Measurements from ENCODE around the gene VEGFB.

The VEGFB gene

GRCh38 chr11:64211181-64211872, 23.1 kb upstream of the VEGFB start:
- no peak for DNase-seq (ENCODE audit: low read depth)

DNA sequence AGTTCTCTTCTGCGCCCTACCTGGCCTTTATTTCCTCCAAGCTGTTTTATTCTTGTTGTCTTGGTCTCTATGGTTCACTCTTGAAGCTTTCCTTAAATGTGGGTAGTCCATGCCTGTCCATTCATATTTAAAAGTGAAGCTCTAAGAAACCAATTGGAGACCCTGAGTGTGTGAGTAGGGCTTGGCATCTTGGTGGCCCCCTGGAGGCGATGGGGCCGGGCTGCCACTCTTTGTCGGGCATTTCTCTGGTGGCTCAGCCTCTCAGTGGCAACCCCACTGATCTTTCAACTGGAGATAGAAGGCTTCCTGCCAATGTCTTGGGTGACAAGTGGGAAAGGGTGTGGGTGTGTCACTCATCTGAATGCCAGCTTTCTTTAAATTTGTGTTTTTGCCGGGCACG, 17.5 kb upstream of the VEGFB start:
- DNase-seq (ENCODE audit: low read depth) = no peak

DNA sequence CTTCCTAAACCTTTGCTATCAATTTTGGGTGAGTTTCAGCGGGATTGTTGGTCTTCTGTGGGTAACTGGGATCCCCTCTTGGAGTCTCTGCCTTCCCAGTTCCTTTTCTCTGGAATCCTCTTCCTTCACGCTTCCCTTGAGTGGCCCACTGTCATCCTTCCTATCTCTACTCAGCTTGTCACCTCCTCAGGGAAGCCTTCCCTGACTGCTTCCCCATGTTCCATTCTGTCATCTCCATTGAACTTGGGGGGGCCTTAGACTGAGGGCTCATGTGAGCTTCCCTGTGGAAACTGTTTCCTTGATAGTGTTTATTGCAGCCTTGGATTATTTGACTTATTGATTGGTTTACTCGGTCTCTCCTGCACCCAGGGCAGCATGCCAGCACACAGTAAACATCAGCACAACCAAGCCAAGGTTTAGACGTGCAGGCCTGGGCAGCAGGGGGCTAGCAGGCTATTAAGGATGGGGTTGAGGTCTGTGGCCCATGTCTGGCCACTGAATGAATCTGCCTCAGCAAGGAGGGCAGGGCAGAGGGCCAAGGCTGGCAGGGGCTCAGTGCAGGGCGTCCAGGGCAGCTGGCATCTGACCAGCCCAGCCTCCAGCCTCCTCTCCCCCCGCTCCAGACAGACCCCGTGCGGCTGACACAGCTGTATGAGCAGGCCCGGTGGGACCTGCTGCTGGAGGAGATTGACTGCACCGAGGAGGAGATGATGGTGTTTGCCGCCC, 15.6 kb upstream of the VEGFB start:
- DNase-seq (ENCODE audit: low read depth) = no peak

GRCh38 chr11:64219354-64219684, 15.1 kb upstream of the VEGFB start:
- no peak for DNase-seq (ENCODE audit: low read depth)

GRCh38 chr11:64219755-64220154, 14.6 kb upstream of the VEGFB start:
- DNase-seq (ENCODE audit: low read depth) = no peak

DNA sequence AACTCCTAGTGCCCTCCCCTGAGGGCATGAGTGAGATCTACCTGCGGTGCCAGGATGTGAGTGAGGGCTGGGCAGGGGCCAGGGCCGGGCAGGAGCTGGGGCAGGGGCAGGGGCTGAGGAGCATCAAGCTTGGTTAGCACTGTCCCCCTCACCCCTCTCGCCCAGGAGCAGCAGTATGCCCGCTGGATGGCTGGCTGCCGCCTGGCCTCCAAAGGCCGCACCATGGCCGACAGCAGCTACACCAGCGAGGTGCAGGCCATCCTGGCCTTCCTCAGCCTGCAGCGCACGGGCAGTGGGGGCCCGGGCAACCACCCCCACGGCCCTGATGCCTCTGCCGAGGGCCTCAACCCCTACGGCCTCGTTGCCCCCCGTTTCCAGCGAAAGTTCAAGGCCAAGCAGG, 14.1 kb upstream of the VEGFB start:
- DNase-seq (ENCODE audit: low read depth) = no peak

DNA sequence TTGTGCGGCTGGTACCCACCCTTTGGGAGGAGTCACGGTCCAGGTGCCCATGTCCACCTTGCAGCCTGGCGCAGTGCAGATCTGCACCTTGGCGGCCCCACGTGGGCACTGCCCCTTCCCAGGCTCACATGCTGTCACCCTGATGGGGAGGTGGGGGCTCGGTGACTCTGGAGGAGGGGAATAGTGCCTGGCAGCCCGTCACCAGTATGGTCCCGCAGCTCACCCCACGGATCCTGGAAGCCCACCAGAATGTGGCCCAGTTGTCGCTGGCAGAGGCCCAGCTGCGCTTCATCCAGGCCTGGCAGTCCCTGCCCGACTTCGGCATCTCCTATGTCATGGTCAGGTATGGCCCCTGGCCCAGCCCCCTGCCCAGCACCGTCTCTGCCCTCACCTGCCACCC, 13.6 kb upstream of the VEGFB start:
- DNase-seq (ENCODE audit: low read depth) = no peak

GRCh38 chr11:64222651-64223000, 11.8 kb upstream of the VEGFB start:
- DNase-seq (ENCODE audit: low read depth) = no peak

GRCh38 chr11:64223001-64223651, 11.3 kb upstream of the VEGFB start:
- DNase-seq (ENCODE audit: low read depth) = no peak

- DNase-seq (ENCODE audit: low read depth) = no peak
Observed at GRCh38 chr11:64224151-64224890, 10.1 kb upstream of the VEGFB start.

- no peak for DNase-seq (ENCODE audit: low read depth)
Observed at GRCh38 chr11:64224891-64225607, 9.3 kb upstream of the VEGFB start.

GRCh38 chr11:64225608-64226506, 8.5 kb upstream of the VEGFB start, which contains the start of the genes NUDT22 and TRPT1:
TSS of gene NUDT22 (plus strand) at chr11:64226274. CDS start at chr11:64226653, 379 bp downstream.
TSS of gene TRPT1 (minus strand) at chr11:64226186. CDS start at chr11:64225860, 326 bp downstream.
- DNase-seq (ENCODE audit: low read depth) = peak; percentile 93

GRCh38 chr11:64226507-64227051, 7.8 kb upstream of the VEGFB start:
- DNase-seq (ENCODE audit: low read depth) = no peak

DNA sequence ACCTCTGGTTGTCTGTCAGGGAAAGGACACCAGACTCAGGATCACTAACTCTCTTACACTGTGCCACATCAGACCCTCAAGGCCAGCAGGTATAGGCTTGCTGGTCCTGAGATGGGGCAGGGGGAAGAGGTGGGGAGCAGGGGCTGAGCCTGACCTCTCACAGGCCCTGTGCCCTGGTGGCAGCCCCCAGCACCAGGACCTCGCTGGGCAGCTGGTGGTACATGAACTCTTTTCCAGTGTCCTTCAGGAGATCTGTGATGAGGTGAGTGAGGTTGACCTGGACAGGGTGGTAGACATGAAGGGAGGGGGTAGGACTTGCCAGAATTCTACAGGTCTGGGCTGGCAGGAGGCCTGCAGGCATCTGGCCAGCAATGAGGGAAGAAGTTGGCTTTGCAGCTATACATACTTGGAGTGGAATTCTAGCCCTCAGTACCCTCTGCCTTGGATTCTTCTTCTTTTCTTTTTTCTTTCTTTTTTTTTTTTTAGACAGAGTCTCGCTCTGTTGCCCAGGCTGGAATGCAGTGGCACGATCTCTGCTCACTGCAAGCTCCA, 6.9 kb upstream of the VEGFB start:
- no peak for DNase-seq (ENCODE audit: low read depth)

DNA sequence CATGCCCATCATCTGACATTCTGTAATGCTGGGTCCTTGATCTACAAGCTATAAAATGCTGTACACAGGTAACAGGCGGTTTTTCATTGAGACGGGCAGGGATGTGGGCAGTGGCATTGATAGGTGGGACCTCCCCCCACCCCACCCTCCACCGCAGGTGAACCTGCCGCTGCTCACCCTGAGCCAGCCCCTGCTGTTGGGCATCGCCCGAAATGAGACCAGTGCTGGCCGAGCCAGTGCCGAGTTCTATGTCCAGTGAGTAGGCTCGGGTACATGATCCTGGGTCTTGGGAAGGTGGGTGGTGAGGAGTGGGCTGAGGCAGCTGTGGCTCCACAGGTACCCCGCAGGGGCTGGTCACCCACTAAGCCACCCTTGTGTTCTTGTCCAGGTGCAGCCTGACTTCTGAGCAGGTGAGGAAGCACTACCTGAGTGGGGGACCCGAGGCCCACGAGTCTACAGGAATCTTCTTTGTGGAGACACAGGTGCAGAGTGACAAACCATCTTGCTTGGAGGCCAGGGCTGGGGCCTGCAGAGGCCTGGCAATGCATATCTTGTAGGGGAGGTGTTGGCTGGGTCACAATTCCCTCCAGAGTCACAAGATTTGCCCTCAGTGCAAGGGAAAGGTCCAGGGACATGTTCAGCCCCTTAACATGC, 5.2 kb upstream of the VEGFB start:
- no peak for DNase-seq (ENCODE audit: low read depth)

- no peak for DNase-seq (ENCODE audit: low read depth)
Observed at GRCh38 chr11:64229744-64230170, 4.6 kb upstream of the VEGFB start.

GRCh38 chr11:64230171-64230984, 4.0 kb upstream of the VEGFB start, which contains the start of gene DNAJC4:
TSS of gene DNAJC4 (plus strand) at chr11:64230548. CDS start at chr11:64230855, 307 bp downstream.
- DNase-seq (ENCODE audit: low read depth) = peak; percentile 68

DNA sequence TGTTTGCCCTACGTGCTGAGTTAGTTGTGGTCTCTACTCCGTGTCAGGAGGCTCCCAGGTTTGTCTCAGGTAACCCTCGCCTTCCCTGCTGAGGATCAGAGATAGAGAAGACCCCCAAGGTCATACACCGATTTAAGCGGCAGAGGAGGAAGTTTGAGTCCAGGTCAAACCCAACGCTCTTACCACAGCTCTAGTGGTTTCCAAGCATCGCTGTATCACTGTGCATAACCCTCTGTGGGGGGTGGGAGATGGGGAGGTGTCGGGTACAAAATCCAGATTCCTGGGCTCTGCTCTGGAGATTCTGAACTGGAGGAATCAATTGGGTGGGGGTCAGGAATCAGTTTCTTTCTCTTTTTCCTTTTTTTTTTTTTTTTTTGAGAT, 3.4 kb upstream of the VEGFB start:
- no peak for DNase-seq (ENCODE audit: low read depth)

- DNase-seq (ENCODE audit: low read depth) = no peak
Observed at GRCh38 chr11:64231546-64231945, 2.8 kb upstream of the VEGFB start.

Measured in stimulated activated CD8-positive, alpha-beta memory T cell treated with anti-CD3 and anti-CD28 coated beads, Interleukin-15, amount 100 ng/mL, for 24 hours (primary cell).